Epithelial cell of proximal tubule (primary cell): ENCODE data around the gene C1S. TPM values are rescaled to one million over a fixed set of nuclear protein-coding genes. Genes with fewer than 3 reads are reported as not detected.
A peak's percentile ranks its signal among the peaks of the same experiment; 100 is the strongest.

Experiments
- DNase-seq: peaks from one replicate; pipeline ENCODE4 v3.0.0-alpha.2; 2011; ENCODE audit warnings: low read depth
- H3K4me3 ChIP-seq: 2 replicates; pipeline ENCODE4 v1.5.1; 2011; ENCODE audit warnings: low read depth, mild to moderate bottlenecking, low read length
- CTCF ChIP-seq: conservative IDR thresholded peaks from 2 replicates; pipeline ENCODE4 v1.5.1; 2012; ENCODE audit warnings: low read depth, mild to moderate bottlenecking, low read length
- total RNA-seq: library from RNA; depleted of rRNA; stranded (reverse); fragments of >200 nt; gene quantifications from 2 replicates; pipeline ENCODE4 v1.2.3, GENCODE V29; 2015

Gene C1S
- total RNA-seq, 1 donor from 2014 or later = 1.3 TPM

- peak; percentile 72 for TF ChIP-seq CTCF
- peak; percentile 52 for DNase-seq
- H3K4me3 ChIP-seq = peak within 1 kb of the TSS; percentile 95
Observed at GRCh38 chr12:7018350-7019042, 42.0 kb upstream of the C1S start, which contains the start of gene LPCAT3. TSS of gene LPCAT3 (minus strand) at chr12:7018476. CDS start at chr12:7018424, 52 bp downstream.

- TF ChIP-seq CTCF = no peak
- H3K4me3 ChIP-seq = peak overlapping the region; percentile 95
- no peak for DNase-seq
Observed at GRCh38 chr12:7019043-7019569, 41.4 kb upstream of the C1S start.

DNA sequence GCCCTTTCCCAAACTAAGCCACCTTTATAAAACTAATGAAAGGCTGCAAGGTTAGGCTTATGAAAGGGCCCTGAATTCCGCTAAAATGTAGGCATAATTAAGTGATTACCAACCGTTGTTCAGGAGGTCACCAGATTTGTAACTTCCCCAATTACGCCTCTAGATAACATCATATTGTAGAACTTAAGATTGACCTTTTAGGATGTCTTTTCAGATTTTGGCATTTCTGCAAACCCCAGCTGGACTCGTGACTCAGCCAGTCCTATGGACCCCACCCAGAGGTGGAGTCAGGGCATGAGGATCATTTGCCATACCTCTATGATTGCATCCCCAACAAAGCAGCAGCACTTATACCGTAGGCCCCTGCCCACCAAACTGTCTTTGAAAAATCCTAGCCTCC, 38.6 kb upstream of the C1S start:
- TF ChIP-seq CTCF = no peak
- DNase-seq = no peak
- H3K4me3 ChIP-seq = no peak overlapping the region

GRCh38 chr12:7023114-7023513, 37.4 kb upstream of the C1S start:
- no peak for TF ChIP-seq CTCF
- no peak for DNase-seq
- no peak overlapping the region for H3K4me3 ChIP-seq

- TF ChIP-seq CTCF = no peak
Observed at GRCh38 chr12:7026854-7027253, 33.7 kb upstream of the C1S start.

DNA sequence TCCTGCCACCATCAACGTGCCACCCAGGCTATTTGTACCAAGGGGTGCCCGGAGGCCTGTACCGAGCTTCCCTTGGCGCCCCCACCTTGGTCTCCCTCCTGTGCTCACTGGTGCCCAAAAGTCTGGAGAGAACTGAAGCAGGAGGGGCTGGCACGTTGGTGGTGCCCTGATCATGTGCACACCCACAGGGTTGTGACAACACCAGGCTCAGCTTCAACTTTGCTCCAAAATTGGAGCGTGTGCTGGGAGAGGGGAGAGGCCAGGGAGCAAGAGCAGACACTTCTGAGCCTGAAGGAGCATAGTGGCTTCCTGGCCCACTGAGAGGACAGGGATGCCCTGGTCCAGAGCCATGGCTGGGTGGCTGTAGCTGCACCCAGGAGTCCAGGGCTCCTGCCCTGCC, 29.2 kb upstream of the C1S start:
- no peak for DNase-seq
- no peak overlapping the region for H3K4me3 ChIP-seq
- TF ChIP-seq CTCF = no peak

More at GRCh38 chr12:7026854-7027253, 33.7 kb upstream of the C1S start:
- no peak for DNase-seq
- H3K4me3 ChIP-seq = no peak overlapping the region

GRCh38 chr12:7032990-7033389, 27.5 kb upstream of the C1S start:
- DNase-seq = no peak
- H3K4me3 ChIP-seq = no peak overlapping the region
- TF ChIP-seq CTCF = no peak
